NCI-H1417 treated with DMSO at 0.1 percent for 48 hours (cell line): ENCODE data around the gene PMIS2.

ENCODE experiments used
- DNase-seq: peaks from one replicate; lab custom pipeline; 2025; lab: John Stamatoyannopoulos, UW

Gene PMIS2

GRCh38 chr19:35585848-35586247 is at the start of gene PMIS2:
TSS of gene PMIS2 (plus strand) at chr19:35586173. CDS start at chr19:35586260, 87 bp downstream.
- DNase-seq = no peak

DNA sequence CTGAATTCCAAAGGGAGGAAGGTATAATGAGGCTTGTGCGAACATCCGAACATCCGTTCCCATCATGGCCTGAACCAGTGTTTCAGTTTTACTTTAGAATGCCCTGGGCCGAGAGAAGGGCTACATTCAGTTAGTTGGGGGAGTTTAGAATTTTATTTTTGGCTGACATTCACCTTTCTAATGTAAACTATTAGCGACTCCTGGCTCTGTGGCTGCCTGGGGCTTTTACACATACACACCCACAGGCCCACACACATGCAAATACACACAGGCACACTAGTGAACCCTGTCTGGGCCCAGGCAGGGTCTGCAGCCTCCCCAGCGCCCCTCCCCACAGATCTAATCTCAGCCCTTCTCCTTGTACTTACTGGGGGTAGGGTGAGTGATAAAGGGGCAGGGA is 46.7 kb upstream of the PMIS2 start:
- no peak for DNase-seq

GRCh38 chr19:35539850-35540249 is 46.1 kb upstream of the PMIS2 start:
- DNase-seq = no peak

DNA sequence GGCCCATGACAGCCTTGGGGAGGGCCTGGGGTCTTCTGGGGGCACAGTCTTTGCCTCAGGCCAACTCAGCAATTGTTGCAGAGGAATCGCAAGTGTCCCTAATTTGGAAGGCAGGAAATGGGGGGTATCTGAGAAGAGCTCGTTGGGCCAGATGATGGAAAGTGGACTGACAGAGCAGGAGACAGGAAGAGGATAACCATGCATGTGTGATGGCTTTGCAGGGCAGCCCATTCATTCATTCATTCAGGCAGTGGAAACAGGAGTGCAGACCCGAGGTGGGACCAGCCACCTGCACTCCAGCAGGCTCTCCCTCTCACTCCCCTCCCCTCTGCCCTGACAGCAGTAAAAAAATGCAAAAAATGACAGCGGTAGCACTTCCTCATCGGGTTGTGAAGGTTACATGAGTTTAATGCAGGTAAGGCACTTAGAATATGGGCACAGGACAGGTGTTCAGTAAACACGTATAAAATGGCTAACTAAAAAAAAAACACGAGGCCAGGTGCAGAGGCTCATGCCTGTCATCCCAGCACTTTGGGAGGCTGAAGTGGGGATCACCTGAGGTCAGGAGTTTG is 45.5 kb upstream of the PMIS2 start:
- DNase-seq = no peak

GRCh38 chr19:35542209-35542608 is 43.8 kb upstream of the PMIS2 start:
- DNase-seq = no peak

- DNase-seq = no peak
These were observed 42.5 kb upstream of the PMIS2 start for GRCh38 chr19:35543280-35544109.

DNA sequence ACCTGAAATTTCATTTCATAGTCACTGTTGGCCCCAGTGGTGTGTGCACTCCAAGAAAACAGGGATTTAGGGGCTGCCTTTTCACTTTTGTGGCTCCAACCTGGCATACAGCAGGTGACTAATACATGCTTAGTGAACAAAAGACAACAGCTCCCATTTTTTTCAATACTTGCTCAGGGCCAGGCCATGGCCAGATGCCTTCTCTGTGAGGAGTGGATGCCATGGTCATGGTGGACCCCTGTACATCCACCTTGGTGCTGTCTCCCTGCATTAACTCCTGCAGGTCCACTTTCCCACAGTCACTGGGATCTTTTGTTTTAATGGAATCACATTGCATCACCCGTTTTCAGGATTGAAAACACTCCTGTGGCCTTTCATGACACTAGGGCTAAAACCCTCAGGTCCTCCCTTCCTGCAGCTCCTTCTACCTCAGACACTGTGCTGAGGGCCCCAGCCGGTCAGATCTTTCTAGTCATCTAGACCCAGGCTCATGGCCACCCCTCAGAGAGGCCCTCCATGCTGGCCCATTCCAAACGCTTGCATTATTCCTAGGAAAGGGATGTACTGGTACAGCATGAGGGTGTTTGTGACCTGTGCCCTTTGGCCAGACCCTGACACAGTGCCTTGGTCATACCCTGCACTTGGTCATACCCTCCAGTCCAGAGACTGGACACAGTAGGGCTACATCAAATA is 41.7 kb upstream of the PMIS2 start:
- no peak for DNase-seq

- DNase-seq = no peak
These were observed 40.7 kb upstream of the PMIS2 start, which contains the start of gene TMEM147 for GRCh38 chr19:35545001-35545854. TSS of gene TMEM147 (plus strand) at chr19:35545626. CDS start at chr19:35545740, 114 bp downstream.

DNA sequence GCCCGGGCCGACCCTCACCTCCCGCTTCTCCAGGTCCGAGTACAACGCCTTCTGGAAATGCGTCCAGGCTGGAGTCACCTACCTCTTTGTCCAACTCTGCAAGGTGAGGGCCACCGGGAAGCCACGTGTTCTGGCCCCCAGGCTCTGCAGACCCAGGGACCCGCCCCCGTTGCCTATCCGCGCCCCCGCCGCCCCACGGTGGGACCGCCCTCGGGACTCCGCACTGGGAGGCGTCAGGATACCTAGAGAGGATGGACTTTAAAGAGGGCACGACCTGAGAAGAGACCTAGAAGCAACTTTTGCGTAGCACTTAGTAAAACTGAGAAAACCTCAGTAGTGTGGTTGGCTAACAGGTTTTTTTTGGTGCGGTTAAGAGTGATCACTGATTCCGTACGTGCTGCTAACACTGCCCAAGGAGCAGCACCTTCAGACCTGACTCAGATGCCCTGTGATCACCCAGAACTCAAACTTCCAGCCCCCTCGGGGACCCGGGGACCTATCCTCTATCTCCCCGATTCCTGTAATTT is 40.1 kb upstream of the PMIS2 start:
- no peak for DNase-seq

DNA sequence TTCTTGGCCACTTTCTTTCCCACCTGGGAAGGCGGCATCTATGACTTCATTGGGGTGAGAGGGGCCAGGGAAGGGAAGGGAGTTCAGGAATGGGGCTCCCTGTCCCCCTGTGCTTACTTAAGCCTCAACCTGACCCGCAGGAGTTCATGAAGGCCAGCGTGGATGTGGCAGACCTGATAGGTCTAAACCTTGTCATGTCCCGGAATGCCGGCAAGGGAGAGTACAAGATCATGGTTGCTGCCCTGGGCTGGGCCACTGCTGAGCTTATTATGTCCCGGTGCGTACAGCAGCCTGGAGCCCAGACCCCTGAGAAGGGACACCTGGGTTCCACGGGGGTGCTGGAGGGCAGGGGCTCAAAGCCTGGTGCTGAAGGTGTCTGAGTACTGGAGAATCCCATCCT is 39.4 kb upstream of the PMIS2 start:
- no peak for DNase-seq

GRCh38 chr19:35549174-35549788 is 36.7 kb upstream of the PMIS2 start:
- no peak for DNase-seq

DNA sequence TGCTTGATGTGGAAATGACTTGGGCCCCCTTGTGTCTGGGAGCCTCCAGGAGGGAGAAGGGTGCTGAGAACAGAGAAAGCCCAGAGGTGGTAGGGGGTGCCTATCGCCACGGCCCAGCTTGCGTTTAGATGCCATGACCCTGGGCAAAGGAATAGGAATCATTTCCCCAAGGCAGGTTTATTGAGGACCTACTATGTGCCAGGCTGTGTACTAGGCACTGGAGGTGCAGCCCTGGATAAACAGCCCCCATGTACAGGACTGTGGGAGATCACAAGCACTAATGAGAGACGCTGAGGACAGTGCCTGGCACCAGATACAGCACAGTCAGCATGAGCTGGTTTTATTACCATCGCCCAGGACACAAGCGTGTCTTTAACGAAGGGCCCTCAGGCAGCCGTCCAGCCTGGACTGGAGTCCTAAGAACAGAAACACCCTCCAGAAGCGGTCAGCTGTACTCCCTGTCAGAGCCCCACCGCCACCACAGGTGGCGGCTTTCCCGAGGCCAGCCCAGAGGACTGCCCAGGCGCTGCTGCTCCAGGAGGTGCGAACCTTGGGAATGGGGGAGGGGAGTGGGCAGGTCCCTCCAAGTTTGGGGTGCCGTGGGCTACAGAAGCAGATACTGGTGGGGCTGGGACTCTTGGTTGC is 36.0 kb upstream of the PMIS2 start:
- DNase-seq = no peak

GRCh38 chr19:35551091-35551810 is 34.7 kb upstream of the PMIS2 start:
- no peak for DNase-seq

DNA sequence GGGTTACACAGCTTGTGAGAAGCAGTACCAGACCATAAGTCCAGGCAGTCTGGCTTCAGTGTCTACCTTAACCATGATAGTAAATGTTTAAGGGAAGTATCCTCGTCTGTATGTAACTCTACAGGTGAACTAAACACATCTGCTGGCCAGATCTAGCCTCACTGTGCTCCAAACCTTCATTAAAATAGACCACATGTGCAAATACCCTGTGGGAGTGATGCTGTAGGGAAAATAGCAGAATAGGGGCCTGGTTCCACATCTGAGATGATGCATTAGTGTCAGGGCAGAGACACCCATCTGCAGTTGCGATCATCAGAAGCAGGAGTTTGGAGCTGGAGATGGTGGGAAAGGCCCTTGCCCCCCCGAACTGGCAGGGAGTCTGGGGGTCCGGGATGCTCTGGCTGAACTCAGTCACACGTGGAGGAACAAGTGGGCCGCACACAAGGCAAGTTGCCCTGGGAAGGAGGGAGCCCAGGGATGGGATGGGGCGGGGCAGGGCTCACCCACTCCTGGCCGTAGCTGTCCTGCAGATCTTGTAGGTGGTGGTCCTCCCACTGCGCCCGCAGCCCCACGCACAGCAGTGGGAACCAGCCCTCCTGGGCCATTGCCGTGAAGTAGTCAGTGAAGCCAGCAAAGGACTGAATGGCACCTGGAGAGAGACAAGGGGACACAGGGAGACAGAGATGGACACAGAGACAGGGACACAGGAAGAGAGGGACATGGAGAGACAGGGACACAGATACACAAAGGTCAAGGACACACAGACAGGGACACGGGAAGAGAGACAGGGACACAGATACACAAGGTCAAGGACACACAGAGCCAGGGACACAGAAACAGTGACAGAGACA is 33.2 kb upstream of the PMIS2 start:
- DNase-seq = no peak

- no peak for DNase-seq
These were observed 32.5 kb upstream of the PMIS2 start for GRCh38 chr19:35553385-35554000.

DNA sequence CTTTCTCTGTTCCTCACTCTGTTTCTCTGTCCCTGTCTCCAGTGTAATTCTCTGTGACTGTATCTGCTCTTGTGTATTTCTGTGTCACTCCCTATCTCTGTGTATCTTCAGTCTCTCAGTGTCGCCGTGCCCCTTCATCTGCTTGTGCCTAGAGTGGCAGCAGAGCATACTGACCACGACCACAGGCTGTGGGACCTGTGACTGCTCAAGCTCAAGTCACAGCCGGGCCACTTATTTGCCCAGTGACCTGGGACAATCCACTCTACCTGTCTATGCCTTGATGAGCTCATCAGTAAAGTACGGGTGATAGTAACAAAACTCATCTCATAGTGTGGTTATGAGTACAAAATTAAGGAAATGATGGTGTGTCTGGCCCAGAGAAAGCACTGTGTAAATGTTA is 31.9 kb upstream of the PMIS2 start:
- DNase-seq = no peak

DNA sequence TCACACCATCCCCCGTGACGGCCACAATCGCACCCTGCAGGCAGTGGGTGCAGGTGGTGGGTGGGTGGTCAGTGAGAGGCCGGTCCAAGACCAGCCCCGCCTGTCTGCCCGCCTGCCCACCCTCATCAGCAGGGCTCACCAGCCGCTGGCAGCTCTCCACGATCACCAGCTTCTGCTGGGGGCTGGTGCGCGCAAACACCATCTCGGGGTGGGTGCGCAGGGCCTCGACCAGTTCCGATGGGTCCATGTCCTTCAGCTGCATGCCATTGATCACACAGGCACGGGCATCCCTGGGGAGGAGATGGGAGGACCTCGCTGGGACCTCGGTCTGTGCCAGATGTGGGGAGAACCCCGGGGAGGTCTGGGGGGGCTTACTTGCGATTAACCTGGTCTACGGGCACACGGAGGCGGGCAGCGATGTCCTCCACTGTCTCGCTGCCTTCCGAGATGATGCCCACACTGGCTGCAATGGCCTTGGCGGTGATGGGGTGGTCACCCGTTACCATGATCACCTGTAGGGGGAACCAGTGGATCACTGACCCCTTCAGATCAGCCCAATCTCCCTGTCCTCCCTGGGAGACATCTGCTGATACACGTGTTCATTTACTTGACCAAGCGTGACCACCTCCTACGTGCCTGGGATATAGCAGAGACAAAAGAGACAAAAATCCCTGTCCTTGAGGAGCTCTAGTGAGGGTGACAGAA is 30.5 kb upstream of the PMIS2 start:
- DNase-seq = no peak

- no peak for DNase-seq
These were observed 29.9 kb upstream of the PMIS2 start for GRCh38 chr19:35556025-35556590.
